Effector memory CD4-positive, alpha-beta T cell (primary cell): Measurements from ENCODE around the gene TMEM45B.
"Not testable (repeated sequence)": the region's sequence is repeated elsewhere in the genome, so short reads cannot be mapped to it uniquely, and the experiment has no call there.

Experiments
- DNase-seq, 3 donors: peaks; one replicate each; pipeline ENCODE4 v3.0.0-alpha.2; 2020
- H3K27ac ChIP-seq: 2 replicates; pipeline ENCODE4 v1.7.0; 2013; ENCODE audit warnings: mild to moderate bottlenecking, low read length, moderate library complexity; ENCODE audit not compliant: insufficient read depth, poor library complexity, severe bottlenecking
- H3K27me3 ChIP-seq: replicated peaks from 2 replicates; pipeline ENCODE4 v1.7.0; 2013; ENCODE audit warnings: mild to moderate bottlenecking, low read length; ENCODE audit not compliant: insufficient read depth, control insufficient read depth, poor library complexity, severe bottlenecking
- H3K36me3 ChIP-seq: 2 replicates; pipeline ENCODE4 v1.7.0; 2013; ENCODE audit warnings: mild to moderate bottlenecking, low read length, moderate library complexity; ENCODE audit not compliant: control insufficient read depth, insufficient read depth
- H3K4me1 ChIP-seq: 2 replicates; pipeline ENCODE4 v1.7.0; 2013; ENCODE audit warnings: low read length, mild to moderate bottlenecking; ENCODE audit not compliant: control insufficient read depth, insufficient read depth, poor library complexity, severe bottlenecking
- H3K4me3 ChIP-seq: 2 replicates; pipeline ENCODE4 v1.7.0; 2013; ENCODE audit warnings: low read length, low read depth, mild to moderate bottlenecking; ENCODE audit not compliant: insufficient read depth, poor library complexity, severe bottlenecking
- H3K9me3 ChIP-seq: 2 replicates; pipeline ENCODE4 v1.7.0; 2013; ENCODE audit warnings: mild to moderate bottlenecking, low read length, moderate library complexity; ENCODE audit not compliant: control insufficient read depth

TMEM45B gene

DNA sequence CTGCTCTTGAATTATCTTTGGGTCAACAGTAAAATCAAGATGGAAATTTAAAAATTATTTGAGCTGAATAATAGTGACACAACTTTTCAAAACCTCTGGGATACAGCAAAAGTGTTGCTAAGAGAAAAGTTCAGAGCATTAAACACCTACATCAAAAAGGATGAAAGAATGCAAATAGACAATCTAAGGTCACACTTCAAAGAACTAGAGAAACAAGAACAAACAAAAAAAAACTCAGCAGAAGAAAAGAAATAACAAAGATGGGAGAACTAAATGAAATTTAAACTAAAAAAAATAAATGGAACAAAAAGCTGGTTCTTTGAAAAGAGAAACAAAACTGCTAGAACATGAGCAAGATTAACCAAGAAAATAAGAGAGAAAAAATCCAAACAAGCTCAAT is 15.0 kb upstream of the TMEM45B start:
- Histone ChIP-seq H3K36me3 (no peaks in the 10 kb centered on the region), H3K9me3 (no peaks in the 10 kb centered on the region), H3K4me1 (peaks cover 5% of the 10 kb centered on the region), H3K27me3 (no peaks in the 10 kb centered on the region), H3K4me3 (no peak overlapping the region), H3K27ac (no peak overlapping the region)
- DNase-seq, result no peak

- Histone ChIP-seq H3K27ac (no peak overlapping the region), H3K27me3 (no peaks in the 10 kb centered on the region), H3K4me1 (peaks cover 5% of the 10 kb centered on the region), H3K4me3 (no peak overlapping the region), H3K9me3 (no peaks in the 10 kb centered on the region), H3K36me3 (no peaks in the 10 kb centered on the region)
- DNase-seq, result no peak
These were observed 12.1 kb upstream of the TMEM45B start for GRCh38 chr11:129803533-129803932.

GRCh38 chr11:129804012-129804411 is 11.6 kb upstream of the TMEM45B start:
- no peak for DNase-seq
- Histone ChIP-seq H3K27me3 (no peaks in the 10 kb centered on the region), H3K36me3 (no peaks in the 10 kb centered on the region), H3K4me3 (no peak overlapping the region), H3K4me1 (peaks cover 5% of the 10 kb centered on the region), H3K9me3 (no peaks in the 10 kb centered on the region), H3K27ac (no peak overlapping the region)

- not testable (repeated sequence) for H3K4me1 ChIP-seq, H3K9me3 ChIP-seq, H3K36me3 ChIP-seq, DNase-seq, H3K27ac ChIP-seq, H3K27me3 ChIP-seq, H3K4me3 ChIP-seq
These were observed 7.4 kb upstream of the TMEM45B start for GRCh38 chr11:129808241-129808640.

- Histone ChIP-seq H3K4me1 (peaks cover 7% of the 10 kb centered on the region), H3K36me3 (no peaks in the 10 kb centered on the region), H3K9me3 (no peaks in the 10 kb centered on the region), H3K27ac (no peak overlapping the region), H3K4me3 (no peak overlapping the region), H3K27me3 (no peaks in the 10 kb centered on the region)
- DNase-seq, result no peak
These were observed 2.3 kb upstream of the TMEM45B start for GRCh38 chr11:129813231-129813791.

DNA sequence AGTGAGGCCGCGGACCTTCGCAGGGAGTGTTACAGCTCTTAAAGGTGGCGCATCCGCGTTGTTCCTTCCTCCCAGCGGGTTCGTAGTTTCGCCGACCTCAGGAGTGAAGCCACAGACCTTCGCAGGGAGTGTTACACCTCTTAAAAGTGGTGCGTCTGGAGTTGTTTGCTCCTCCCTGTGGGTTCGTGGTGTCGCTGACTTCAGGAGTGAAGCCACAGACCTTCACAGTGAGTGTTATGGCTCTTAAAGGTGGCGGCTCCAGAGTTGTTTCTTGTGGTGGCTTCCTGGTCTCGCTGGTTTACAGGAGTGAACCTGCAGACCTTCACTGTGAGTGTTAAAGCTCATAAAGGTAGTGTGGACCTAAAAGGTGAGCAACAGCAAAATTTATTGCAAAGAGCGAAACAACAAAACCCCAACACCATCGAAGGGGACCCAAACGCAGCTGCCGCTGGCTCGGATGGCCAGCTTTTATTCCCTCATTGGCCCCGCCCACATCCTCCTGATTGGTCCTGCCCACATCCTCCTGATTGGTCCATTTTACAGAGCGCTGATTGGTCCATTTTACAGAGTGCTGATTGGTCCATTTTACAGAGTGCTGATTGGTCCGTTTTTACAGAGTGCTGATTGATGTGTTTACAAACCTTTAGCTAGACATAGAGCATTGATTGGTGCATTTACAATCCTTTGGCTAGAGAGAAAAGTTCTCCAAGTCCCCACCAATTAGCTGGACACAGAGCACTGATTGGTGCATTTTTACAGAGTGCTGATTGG is 1.2 kb upstream of the TMEM45B start:
- peak; percentile 41 to 60 (median 57) for DNase-seq
- peaks cover 7% of the 10 kb centered on the region for H3K4me1 ChIP-seq
- peak overlapping the region; percentile 27 for H3K4me3 ChIP-seq
- peak overlapping the region; percentile 43 for H3K27ac ChIP-seq
- no peaks in the 10 kb centered on the region for H3K36me3 ChIP-seq
- H3K9me3 ChIP-seq, result no peaks in the 10 kb centered on the region
- no peaks in the 10 kb centered on the region for H3K27me3 ChIP-seq

DNA sequence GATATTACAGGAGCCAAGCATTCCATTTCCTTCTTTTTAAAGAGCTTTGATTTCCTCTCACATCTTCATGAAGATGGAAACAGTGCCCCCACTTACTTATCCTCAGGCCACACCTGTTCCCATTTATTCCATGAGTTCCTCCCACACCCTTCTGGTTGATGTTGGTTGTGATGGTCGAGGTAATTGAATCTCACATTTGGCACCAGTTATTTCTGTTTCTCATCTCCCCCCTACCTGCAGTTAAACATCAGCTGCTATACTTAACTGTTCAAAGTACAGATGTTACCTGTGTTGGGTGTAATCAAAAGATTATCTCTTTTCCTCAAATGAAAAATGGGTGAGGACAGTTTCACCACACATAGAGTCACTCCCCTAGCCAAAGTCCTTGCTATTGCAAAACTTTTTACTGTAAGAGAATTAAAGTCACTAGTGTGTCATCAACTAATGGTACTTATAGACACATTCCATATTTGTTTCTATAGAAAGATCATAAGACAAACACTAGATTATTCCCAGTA is 1.9 kb downstream of the TMEM45B start:
- Histone ChIP-seq H3K4me3 (no peak overlapping the region), H3K27ac (no peak overlapping the region), H3K27me3 (no peaks in the 10 kb centered on the region), H3K36me3 (no peaks in the 10 kb centered on the region), H3K4me1 (peaks cover 7% of the 10 kb centered on the region), H3K9me3 (no peaks in the 10 kb centered on the region)
- no peak for DNase-seq

- DNase-seq, H3K9me3 ChIP-seq, H3K4me3 ChIP-seq, H3K27ac ChIP-seq, H3K4me1 ChIP-seq, H3K36me3 ChIP-seq, H3K27me3 ChIP-seq: not testable (repeated sequence)
These were observed 2.6 kb downstream of the TMEM45B start for GRCh38 chr11:129818236-129818635.

- no peaks in the 10 kb centered on the region for H3K36me3 ChIP-seq
- no peak overlapping the region for H3K4me3 ChIP-seq
- no peaks in the 10 kb centered on the region for H3K27me3 ChIP-seq
- no peak overlapping the region for H3K27ac ChIP-seq
- peaks cover 7% of the 10 kb centered on the region for H3K4me1 ChIP-seq
- no peaks in the 10 kb centered on the region for H3K9me3 ChIP-seq
- DNase-seq, result no peak
These were observed 3.6 kb downstream of the TMEM45B start for GRCh38 chr11:129819237-129819636.

GRCh38 chr11:129820228-129820627 is 4.6 kb downstream of the TMEM45B start:
- H3K9me3 ChIP-seq, H3K4me3 ChIP-seq, H3K27me3 ChIP-seq, H3K27ac ChIP-seq, H3K36me3 ChIP-seq, H3K4me1 ChIP-seq, DNase-seq: not testable (repeated sequence)
